Activated T-cell treated with anti-CD3 and anti-CD28 coated beads, Interleukin-2, amount 50 U/mL, for 4 hours (primary cell): ENCODE measurements around the gene STRAP. TPM values are rescaled to one million over a fixed set of nuclear protein-coding genes. Genes with fewer than 3 reads are reported as not detected.
"Not testable (repeated sequence)": the region's sequence is repeated elsewhere in the genome, so short reads cannot be mapped to it uniquely, and the experiment has no call there.

Experiments
- ATAC-seq, 2 donors: fragments of 200-7000 bp; cut with Tn5 transposase; one replicate each; pipeline ENCODE4 v1.10.0; 2021
- DNase-seq: peaks from one replicate; pipeline ENCODE4 v3.0.0-alpha.2; 2020
- H3K27me3 Mint-ChIP-seq: one replicate; pipeline ENCODE4 v1.8.0; 2021; ENCODE audit warnings: low read depth, mixed read lengths
- H3K36me3 Mint-ChIP-seq: one replicate; pipeline ENCODE4 v1.8.0; 2022; ENCODE audit warnings: mixed read lengths; ENCODE audit not compliant: insufficient read depth
- H3K4me1 Mint-ChIP-seq: one replicate; pipeline ENCODE4 v1.8.0; 2021; ENCODE audit warnings: low read depth, mixed read lengths
- H3K4me3 Mint-ChIP-seq: one replicate; pipeline ENCODE4 v1.8.0; 2021; ENCODE audit warnings: mild to moderate bottlenecking, moderate library complexity, mixed read lengths
- H3K9me3 Mint-ChIP-seq: one replicate; pipeline ENCODE4 v1.8.0; 2021; ENCODE audit warnings: mixed read lengths
- total RNA-seq, 3 donors: library from RNA; stranded (reverse); gene quantifications; one replicate each; pipeline ENCODE4 v1.2.1, GENCODE V29; 2021

Gene STRAP
- total RNA-seq, 3 donors from 2014 or later, result 209 to 233 (median 217) TPM

GRCh38 chr12:15919418-15919817, 37.2 kb downstream of the STRAP start:
- Mint-ChIP-seq H3K27me3 (no peaks in the 10 kb centered on the region), H3K36me3 (peaks cover 7% of the 10 kb centered on the region), H3K4me3 (no peak overlapping the region), H3K4me1 (peaks cover 4% of the 10 kb centered on the region), H3K9me3 (no peaks in the 10 kb centered on the region)
- DNase-seq (no peak), ATAC-seq (no peak)

GRCh38 chr12:15924956-15925355, 42.8 kb downstream of the STRAP start:
- peaks cover 7% of the 10 kb centered on the region for H3K36me3 Mint-ChIP-seq
- peaks cover 1% of the 10 kb centered on the region for H3K4me1 Mint-ChIP-seq
- H3K4me3 Mint-ChIP-seq, result no peak overlapping the region
- H3K27me3 Mint-ChIP-seq, result no peaks in the 10 kb centered on the region
- ATAC-seq (no peak), DNase-seq (no peak)
- no peaks in the 10 kb centered on the region for H3K9me3 Mint-ChIP-seq

GRCh38 chr12:15928346-15928745, 46.2 kb downstream of the STRAP start:
- H3K36me3 Mint-ChIP-seq, result peaks cover 6% of the 10 kb centered on the region
- DNase-seq (no peak), ATAC-seq (no peak)
- no peaks in the 10 kb centered on the region for H3K27me3 Mint-ChIP-seq
- no peak overlapping the region for H3K4me3 Mint-ChIP-seq
- H3K4me1 Mint-ChIP-seq, result peaks cover 3% of the 10 kb centered on the region
- H3K9me3 Mint-ChIP-seq, result peaks cover 5% of the 10 kb centered on the region

- no peak for DNase-seq
- H3K9me3 Mint-ChIP-seq, result peaks cover 5% of the 10 kb centered on the region
- H3K27me3 Mint-ChIP-seq, result no peaks in the 10 kb centered on the region
- H3K4me3 Mint-ChIP-seq, result no peak overlapping the region
- no peak for ATAC-seq
- H3K4me1 Mint-ChIP-seq, result peaks cover 3% of the 10 kb centered on the region
- H3K36me3 Mint-ChIP-seq, result peaks cover 4% of the 10 kb centered on the region
Observed at GRCh38 chr12:15928870-15929571, 46.8 kb downstream of the STRAP start.

- Mint-ChIP-seq H3K4me3 (no peak overlapping the region), H3K4me1 (peaks cover 3% of the 10 kb centered on the region), H3K9me3 (peaks cover 5% of the 10 kb centered on the region), H3K27me3 (no peaks in the 10 kb centered on the region), H3K36me3 (peaks cover 4% of the 10 kb centered on the region)
- ATAC-seq (no peak), DNase-seq (no peak)
Observed at GRCh38 chr12:15931590-15932053, 49.4 kb downstream of the STRAP start.

- Mint-ChIP-seq H3K4me1 (peaks cover 3% of the 10 kb centered on the region), H3K27me3 (no peaks in the 10 kb centered on the region)
- no peak for ATAC-seq
Observed at GRCh38 chr12:15932327-15932726, 50.1 kb downstream of the STRAP start.

GRCh38 chr12:15932971-15933370, 50.8 kb downstream of the STRAP start:
- peaks cover 6% of the 10 kb centered on the region for H3K36me3 Mint-ChIP-seq
- peaks cover 10% of the 10 kb centered on the region for H3K9me3 Mint-ChIP-seq
- DNase-seq, result no peak
- ATAC-seq, result no peak
- no peak overlapping the region for H3K4me3 Mint-ChIP-seq
- H3K27me3 Mint-ChIP-seq, result no peaks in the 10 kb centered on the region
- H3K4me1 Mint-ChIP-seq, result peaks cover 3% of the 10 kb centered on the region

More at GRCh38 chr12:15932327-15932726, 50.1 kb downstream of the STRAP start:
- DNase-seq, result no peak
- Mint-ChIP-seq H3K36me3 (peaks cover 4% of the 10 kb centered on the region), H3K4me3 (no peak overlapping the region), H3K9me3 (peaks cover 5% of the 10 kb centered on the region)

GRCh38 chr12:15933751-15934150, 51.6 kb downstream of the STRAP start:
- Mint-ChIP-seq H3K27me3 (no peaks in the 10 kb centered on the region), H3K4me1 (peaks cover 3% of the 10 kb centered on the region), H3K4me3 (no peak overlapping the region), H3K9me3 (peaks cover 10% of the 10 kb centered on the region), H3K36me3 (peaks cover 6% of the 10 kb centered on the region)
- ATAC-seq, result no peak
- no peak for DNase-seq

GRCh38 chr12:15936751-15937150, 54.6 kb downstream of the STRAP start:
- Mint-ChIP-seq H3K36me3 (peaks cover 11% of the 10 kb centered on the region), H3K4me3 (no peak overlapping the region), H3K9me3 (peaks cover 20% of the 10 kb centered on the region), H3K27me3 (no peaks in the 10 kb centered on the region), H3K4me1 (peaks cover 3% of the 10 kb centered on the region)
- ATAC-seq, result no peak
- DNase-seq, result no peak

GRCh38 chr12:15937902-15938301, 55.7 kb downstream of the STRAP start:
- ATAC-seq, result no peak
- Mint-ChIP-seq H3K9me3 (peaks cover 23% of the 10 kb centered on the region), H3K27me3 (no peaks in the 10 kb centered on the region), H3K4me3 (no peak overlapping the region), H3K36me3 (peaks cover 13% of the 10 kb centered on the region), H3K4me1 (peaks cover 3% of the 10 kb centered on the region)
- DNase-seq, result no peak

GRCh38 chr12:15939111-15939510, 56.9 kb downstream of the STRAP start:
- Mint-ChIP-seq H3K9me3 (peaks cover 21% of the 10 kb centered on the region), H3K27me3 (no peaks in the 10 kb centered on the region), H3K36me3 (peaks cover 11% of the 10 kb centered on the region), H3K4me3 (no peak overlapping the region), H3K4me1 (peaks cover 3% of the 10 kb centered on the region)
- ATAC-seq, result no peak
- DNase-seq, result no peak

- DNase-seq, result no peak
- peaks cover 25% of the 10 kb centered on the region for H3K9me3 Mint-ChIP-seq
- no peak for ATAC-seq
- H3K4me1 Mint-ChIP-seq, result peaks cover 7% of the 10 kb centered on the region
- H3K36me3 Mint-ChIP-seq, result peaks cover 15% of the 10 kb centered on the region
- H3K27me3 Mint-ChIP-seq, result no peaks in the 10 kb centered on the region
- H3K4me3 Mint-ChIP-seq, result no peak overlapping the region
Observed at GRCh38 chr12:15942475-15942874, 60.3 kb downstream of the STRAP start.

- Mint-ChIP-seq H3K36me3 (peaks cover 15% of the 10 kb centered on the region), H3K9me3 (peaks cover 21% of the 10 kb centered on the region)
- ATAC-seq, H3K4me1 Mint-ChIP-seq, H3K27me3 Mint-ChIP-seq, H3K4me3 Mint-ChIP-seq, DNase-seq: not testable (repeated sequence)
Observed at GRCh38 chr12:15943519-15943918, 61.3 kb downstream of the STRAP start.

GRCh38 chr12:15948461-15948860, 66.3 kb downstream of the STRAP start:
- H3K36me3 Mint-ChIP-seq, ATAC-seq, H3K9me3 Mint-ChIP-seq, H3K4me3 Mint-ChIP-seq, H3K27me3 Mint-ChIP-seq, DNase-seq, H3K4me1 Mint-ChIP-seq: not testable (repeated sequence)
